Spleen (tissue), 7 donors: ENCODE data around the gene TLR4.

ENCODE experiments used
- CTCF ChIP-seq, 11 experiments: fragments of 200-600 bp in 7 of 11; fragments of 450-650 bp in 4 of 11; sonication (generic) in 4 of 11; IDR thresholded peaks in 8 of 11; conservative IDR thresholded peaks in 3 of 11; 1 replicate in 7 of 11; 2 replicates in 4 of 11; pipeline versions ENCODE4 v1.4.0 to v1.8.0; 2016 to 2021; ENCODE audit warnings: antibody characterized with exemption in 11 of 11, inconsistent platforms in 4 of 11, mild to moderate bottlenecking in 1 of 11
- POLR2AphosphoS5 ChIP-seq, 3 donors: sonication (generic); formaldehyde crosslinking; IDR thresholded peaks; one replicate each; pipeline ENCODE4 v1.5.1; 2017; ENCODE audit warnings: antibody characterized with exemption in 3 of 3
- donor health status: DM: no; HTN: no; CAD: no; lungs with moderate emphysema.
- donor health status: DM: no; HTN: no; CAD: no.
- donor health status: DM: no; HTN: no; CAD: no.

DNA sequence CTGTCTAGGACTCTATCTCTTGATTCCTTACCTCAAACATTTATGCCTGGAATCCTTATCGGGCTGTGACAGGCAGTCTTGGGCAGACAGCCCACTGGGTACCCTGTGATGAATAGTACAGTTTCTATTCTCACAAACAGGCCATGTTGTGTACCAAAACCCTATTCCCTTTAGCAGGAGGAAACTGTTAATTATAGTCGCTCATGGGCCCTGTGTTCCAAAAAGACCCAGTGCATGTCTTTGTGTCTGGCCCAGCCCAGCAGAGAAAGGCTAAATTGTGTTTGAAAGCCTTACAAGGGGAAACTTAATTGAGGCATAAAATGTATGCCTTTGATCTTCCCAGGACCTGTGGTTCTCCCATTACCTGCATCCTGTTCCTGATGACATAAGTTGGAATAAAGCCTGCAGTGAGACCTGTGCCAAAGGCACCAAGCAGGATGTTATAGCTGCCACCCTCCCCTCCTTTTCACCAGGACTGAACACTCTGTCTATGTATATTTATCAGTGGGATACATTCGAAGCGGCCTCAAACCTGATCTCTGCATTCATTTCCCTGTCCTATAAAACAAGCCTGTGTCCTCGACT lies 43.3 kb downstream of the TLR4 start:
- no peak for TF ChIP-seq CTCF (IDR thresholded peaks at IDR 0.05 in 8 of 11, conservative IDR thresholded peaks at IDR 0.05 in 3 of 11)
- TF ChIP-seq POLR2AphosphoS5 (IDR thresholded peaks at IDR 0.05), result no peak
